CD4-positive, alpha-beta T cell (primary cell): Measurements from ENCODE around the gene PILRA. TPM values are rescaled to one million over a fixed set of nuclear protein-coding genes. Genes with fewer than 3 reads are reported as not detected.

Experiments used
- ATAC-seq: fragments of 200-7000 bp; cut with Tn5 transposase; one replicate; pipeline ENCODE4 v1.10.0; 2022; ENCODE audit warnings: mild to moderate bottlenecking; ENCODE audit not compliant: poor library complexity
- CTCF ChIA-PET: fragments of 350-600 bp; sonication (Branson Sonifier 250); formaldehyde crosslinking; loops from one replicate; lab custom pipeline; 2021; ENCODE audit warnings: antibody characterized with exemption, inconsistent platforms; lab: Charles Lee
- POLR2A ChIA-PET: fragments of 350-600 bp; sonication (Branson Sonifier 250); formaldehyde crosslinking; loops from one replicate; lab custom pipeline; 2021; ENCODE audit warnings: antibody characterized with exemption, inconsistent platforms; lab: Charles Lee
- DNase-seq, 14 experiments: peaks; one replicate each; pipeline ENCODE4 v3.0.0-alpha.2; 2013 to 2020; ENCODE audit warnings: mixed read lengths in 2 of 14
- H3K27ac ChIP-seq, 2 donors: one replicate each; pipeline versions ENCODE4 v1.5.1 to v1.7.0; 2013; ENCODE audit warnings: low read length in 2 of 2, low read depth in 1 of 2, mild to moderate bottlenecking in 1 of 2
- H3K27me3 ChIP-seq, 2 experiments: 1 replicate in 1 of 2; 2 replicates in 1 of 2; pipeline versions ENCODE4 v1.6.1 to v1.7.0; 2013; ENCODE audit warnings: low read length in 2 of 2, control low read depth in 1 of 2, mild to moderate bottlenecking in 1 of 2, moderate library complexity in 1 of 2; ENCODE audit not compliant: insufficient read depth in 2 of 2, control insufficient read depth in 1 of 2
- H3K36me3 ChIP-seq: one replicate; pipeline ENCODE4 v1.6.1; 2013; ENCODE audit warnings: low read length, control low read depth; ENCODE audit not compliant: insufficient read depth
- H3K4me1 ChIP-seq: one replicate; pipeline ENCODE4 v1.6.1; 2013; ENCODE audit warnings: low read length, control low read depth; ENCODE audit not compliant: insufficient read depth
- H3K4me3 ChIP-seq: one replicate; pipeline ENCODE4 v1.5.1; 2013; ENCODE audit warnings: mild to moderate bottlenecking, low read length, moderate library complexity
- H3K9me3 ChIP-seq, 2 experiments: 1 replicate in 1 of 2; 2 replicates in 1 of 2; pipeline versions ENCODE4 v1.6.1 to v1.7.0; 2013; ENCODE audit warnings: low read length in 2 of 2, mild to moderate bottlenecking in 2 of 2, control low read depth in 1 of 2, moderate library complexity in 1 of 2; ENCODE audit not compliant: control insufficient read depth in 1 of 2, insufficient read depth in 1 of 2
- H3K27ac Mint-ChIP-seq: one replicate; pipeline ENCODE4 v1.8.0; 2020; ENCODE audit warnings: mixed read lengths
- H3K27me3 Mint-ChIP-seq: one replicate; pipeline ENCODE4 v1.8.0; 2021; ENCODE audit warnings: mixed read lengths
- H3K36me3 Mint-ChIP-seq: one replicate; pipeline ENCODE4 v1.8.0; 2021; ENCODE audit warnings: low read depth, mixed read lengths
- H3K4me1 Mint-ChIP-seq: one replicate; pipeline ENCODE4 v1.8.0; 2021; ENCODE audit warnings: low read depth, mixed read lengths
- H3K4me3 Mint-ChIP-seq: one replicate; pipeline ENCODE4 v1.8.0; 2020; ENCODE audit warnings: mild to moderate bottlenecking, mixed read lengths
- H3K9me3 Mint-ChIP-seq: one replicate; pipeline ENCODE4 v1.8.0; 2020; ENCODE audit warnings: mixed read lengths
- CTCF ChIP-seq: fragments of 200-600 bp; IDR thresholded peaks from one replicate; pipeline ENCODE4 v1.8.0; 2022; ENCODE audit warnings: antibody characterized with exemption, mild to moderate bottlenecking
- intact Hi-C, 2 experiments: fragments of 100-400 bp; cut with DNase I in 1 of 2; cut with micrococcal nuclease in 1 of 2; formaldehyde crosslinking; loops; one replicate each; pipeline versions ENCODE4 v1.15.1 to v1.9.0; 2023 to 2025; cut with DNase I, micrococcal nuclease
- total RNA-seq, 174 experiments: library from RNA in 2 of 174; stranded (reverse) in 2 of 174; gene quantifications; one replicate each; pipeline ENCODE4 v1.2.3 and lab custom pipeline; 2021 to 2026

The PILRA gene
- total RNA-seq, 2 experiments from 2014 or later, result 4.6 to 5.3 TPM

GRCh38 chr7:100413889-100414288, 40.6 kb downstream of the PILRA start:
- H3K9me3 Mint-ChIP-seq, result no peaks in the 10 kb centered on the region
- no peak for DNase-seq
- ATAC-seq, result no peak
- no peak for TF ChIP-seq CTCF
- Histone ChIP-seq H3K4me3 (no peak overlapping the region), H3K36me3 (no peaks in the 10 kb centered on the region), H3K27me3 (no peaks in the 10 kb centered on the region), H3K9me3 (no peaks in the 10 kb centered on the region), H3K27ac (no peak overlapping the region), H3K4me1 (no peaks in the 10 kb centered on the region)
- H3K4me1 Mint-ChIP-seq, result no peaks in the 10 kb centered on the region
- no peaks in the 10 kb centered on the region for H3K27me3 Mint-ChIP-seq
- ChIA-PET CTCF (no interaction called here), POLR2A (no interaction called here)
- intact Hi-C loops, result no loop called here
- no peak overlapping the region for H3K4me3 Mint-ChIP-seq
- no peaks in the 10 kb centered on the region for H3K36me3 Mint-ChIP-seq
- no peak overlapping the region for H3K27ac Mint-ChIP-seq

GRCh38 chr7:100415448-100415847, 42.2 kb downstream of the PILRA start:
- ATAC-seq, result no peak
- H3K27me3 Mint-ChIP-seq, result no peaks in the 10 kb centered on the region
- no peak overlapping the region for H3K4me3 Mint-ChIP-seq
- no peak for TF ChIP-seq CTCF
- H3K36me3 ChIP-seq, result no peaks in the 10 kb centered on the region
- no peaks in the 10 kb centered on the region for H3K4me1 ChIP-seq
- ChIA-PET POLR2A (interaction anchor here (1.9 kb wide), 1 partner anchor 13 kb away, joined by 6 read pairs; the partner anchor contains the start of gene ZCWPW1), CTCF (no interaction called here)
- H3K36me3 Mint-ChIP-seq, result no peaks in the 10 kb centered on the region
- intact Hi-C loops, result no loop called here
- no peaks in the 10 kb centered on the region for H3K4me1 Mint-ChIP-seq
- no peak overlapping the region for H3K4me3 ChIP-seq
- H3K27me3 ChIP-seq, result no peaks in the 10 kb centered on the region
- H3K27ac Mint-ChIP-seq, result no peak overlapping the region
- no peak for DNase-seq
- H3K9me3 ChIP-seq, result no peaks in the 10 kb centered on the region
- H3K27ac ChIP-seq, result no peak overlapping the region
- no peaks in the 10 kb centered on the region for H3K9me3 Mint-ChIP-seq

- Mint-ChIP-seq H3K36me3 (no peaks in the 10 kb centered on the region), H3K27ac (no peak overlapping the region), H3K27me3 (no peaks in the 10 kb centered on the region), H3K4me3 (no peak overlapping the region), H3K9me3 (no peaks in the 10 kb centered on the region), H3K4me1 (no peaks in the 10 kb centered on the region)
- ChIA-PET CTCF (no interaction called here), POLR2A (interaction anchor here (1.2 to 1.4 kb wide), 2 partner anchors 10 kb away, joined by 3 to 5 read pairs; partner anchors contain the start of genes MEPCE and ZCWPW1)
- no peak overlapping the region for H3K4me3 ChIP-seq
- no peak for TF ChIP-seq CTCF
- ATAC-seq (no peak), DNase-seq (no peak)
- no peaks in the 10 kb centered on the region for H3K27me3 ChIP-seq
- H3K27ac ChIP-seq, result no peak overlapping the region
- H3K36me3 ChIP-seq, result no peaks in the 10 kb centered on the region
- H3K9me3 ChIP-seq, result no peaks in the 10 kb centered on the region
- no peaks in the 10 kb centered on the region for H3K4me1 ChIP-seq
- intact Hi-C loops, result no loop called here
These were observed 45.8 kb downstream of the PILRA start for GRCh38 chr7:100418930-100419659.
